H1 (cell line): Measurements from ENCODE around the gene UBR2. TPM values are rescaled to one million over a fixed set of nuclear protein-coding genes. Genes with fewer than 3 reads are reported as not detected.

Experiments
- CTCF ChIA-PET: fragments of 300-600 bp; sonication (Branson Sonifier 250); formaldehyde crosslinking; loops from one replicate; lab custom pipeline; 2021; ENCODE audit not compliant: partially characterized antibody; lab: Charles Lee
- POLR2A ChIA-PET: fragments of 300-600 bp; sonication (Branson Sonifier 250); formaldehyde crosslinking; loops from one replicate; lab custom pipeline; 2021; ENCODE audit warnings: inconsistent platforms; ENCODE audit not compliant: partially characterized antibody; lab: Charles Lee
- DNase-seq, 2 experiments: peaks; one replicate each; pipeline versions ENCODE4 v3.0.0 to v3.0.0-alpha.2; 2010 to 2022; ENCODE audit warnings: low spot score in 2 of 2, low read depth in 1 of 2, mixed read lengths in 1 of 2
- FAIRE-seq: peaks from 2 replicates; lab custom pipeline; 2011; peaks lifted over from hg19 to GRCh38; lab: Jason Lieb, UNC
- H2AFZ ChIP-seq: 2 replicates; pipeline ENCODE4 v1.8.1; 2012; ENCODE audit warnings: low read length, inconsistent platforms
- H2AK5ac ChIP-seq: 2 replicates; pipeline ENCODE4 v1.6.1; 2013; ENCODE audit warnings: low read depth, low read length
- H2BK120ac ChIP-seq: replicated peaks from 2 replicates; pipeline ENCODE3; 2013; ENCODE audit warnings: low read depth, low read length, inconsistent platforms
- H2BK12ac ChIP-seq: 2 replicates; pipeline ENCODE4 v1.6.1; 2013; ENCODE audit warnings: low read depth, low read length
- H2BK15ac ChIP-seq: 2 replicates; pipeline ENCODE4 v1.6.1; 2013; ENCODE audit warnings: low read length
- H2BK20ac ChIP-seq: 2 replicates; pipeline ENCODE4 v1.6.1; 2013; ENCODE audit warnings: low read length
- H2BK5ac ChIP-seq: 2 replicates; pipeline ENCODE4 v1.6.1; 2013; ENCODE audit warnings: low read depth, low read length
- H3K14ac ChIP-seq: 2 replicates; pipeline ENCODE4 v1.6.1; 2013; ENCODE audit warnings: inconsistent platforms; ENCODE audit not compliant: insufficient read length
- H3K18ac ChIP-seq: 2 replicates; pipeline ENCODE4 v1.6.1; 2013; ENCODE audit warnings: low read length; ENCODE audit errors: extremely low read depth
- H3K23ac ChIP-seq: 2 replicates; pipeline ENCODE4 v1.6.1; 2013; ENCODE audit warnings: inconsistent platforms; ENCODE audit not compliant: insufficient read length
- H3K23me2 ChIP-seq: 2 replicates; pipeline ENCODE4 v1.6.1; 2013; ENCODE audit warnings: low read depth, low read length
- H3K27ac ChIP-seq: 2 replicates; pipeline ENCODE4 v1.6.1; 2011; ENCODE audit warnings: low read depth, low read length, inconsistent platforms
- H3K27me3 ChIP-seq, 4 experiments: replicated peaks in 1 of 4; 1 replicate in 1 of 4; 2 replicates in 3 of 4; pipeline versions ENCODE4 v1.6.1 to v1.8.1; 2011 to 2013; ENCODE audit warnings: low read length in 3 of 4, mild to moderate bottlenecking in 3 of 4, inconsistent platforms in 2 of 4, mixed read lengths in 2 of 4, moderate library complexity in 1 of 4; ENCODE audit not compliant: control insufficient read depth in 3 of 4, insufficient read depth in 3 of 4; ENCODE audit errors: extremely low read depth in 1 of 4
- H3K36me3 ChIP-seq, 4 experiments: 2 replicates each; pipeline versions ENCODE4 v1.6.1 to v1.8.1; 2011 to 2013; ENCODE audit warnings: mild to moderate bottlenecking in 4 of 4, low read length in 3 of 4, moderate library complexity in 2 of 4, control low read depth in 1 of 4, inconsistent platforms in 1 of 4; ENCODE audit not compliant: insufficient read depth in 4 of 4, control insufficient read depth in 2 of 4
- H3K4ac ChIP-seq: replicated peaks from 2 replicates; pipeline ENCODE3; 2013; ENCODE audit warnings: low read length, low read depth, mixed read lengths, inconsistent platforms; ENCODE audit not compliant: insufficient read length
- H3K4me1 ChIP-seq, 4 experiments: replicated peaks in 1 of 4; 1 replicate in 1 of 4; 2 replicates in 3 of 4; pipeline versions ENCODE4 v1.6.1 to v1.8.1; 2011 to 2013; ENCODE audit warnings: low read length in 3 of 4, inconsistent platforms in 2 of 4, mixed read lengths in 1 of 4; ENCODE audit not compliant: insufficient read depth in 4 of 4, control insufficient read depth in 3 of 4
- H3K4me2 ChIP-seq, 2 experiments: 2 replicates each; pipeline versions ENCODE4 v1.6.1 to v1.8.1; 2011 to 2013; ENCODE audit warnings: low read depth in 2 of 2, low read length in 2 of 2, control low read depth in 1 of 2, inconsistent platforms in 1 of 2, mild to moderate bottlenecking in 1 of 2; ENCODE audit not compliant: insufficient read depth in 1 of 2
- H3K4me3 ChIP-seq, 4 experiments: fragments of 200-600, 300-600 bp in 1 of 4; sonication (generic), shearing (Covaris generic), sonication (Bioruptor Twin) in 1 of 4; 2 replicates each; pipeline versions ENCODE4 v1.5.1 to v1.8.1; 2011 to 2016; ENCODE audit warnings: low read length in 4 of 4, low read depth in 3 of 4, control low read depth in 2 of 4, inconsistent platforms in 2 of 4, mild to moderate bottlenecking in 2 of 4, mixed read lengths in 1 of 4, moderate library complexity in 1 of 4; ENCODE audit not compliant: insufficient read depth in 2 of 4; ENCODE audit errors: extremely low read depth in 1 of 4
- H3K56ac ChIP-seq: replicated peaks from 2 replicates; pipeline ENCODE3; 2013; ENCODE audit warnings: low read depth, mild to moderate bottlenecking, mixed read lengths, low read length, inconsistent platforms; ENCODE audit not compliant: insufficient read length
- H3K79me1 ChIP-seq: 2 replicates; pipeline ENCODE4 v1.6.1; 2013; ENCODE audit warnings: low read depth, low read length, control low read depth
- H3K79me2 ChIP-seq, 2 experiments: 2 replicates each; pipeline versions ENCODE4 v1.6.1 to v1.8.1; 2012 to 2013; ENCODE audit warnings: low read length in 2 of 2, mild to moderate bottlenecking in 2 of 2, inconsistent platforms in 1 of 2; ENCODE audit not compliant: insufficient read depth in 2 of 2, control insufficient read depth in 1 of 2
- H3K9ac ChIP-seq, 4 experiments: replicated peaks in 1 of 4; 1 replicate in 1 of 4; 2 replicates in 3 of 4; pipeline versions ENCODE4 v1.6.1 to v1.8.1; 2011 to 2013; ENCODE audit warnings: low read depth in 3 of 4, low read length in 3 of 4, control low read depth in 2 of 4, mild to moderate bottlenecking in 2 of 4, moderate library complexity in 2 of 4, inconsistent platforms in 1 of 4; ENCODE audit errors: extremely low read depth in 1 of 4
- H3K9me3 ChIP-seq, 2 experiments: 2 replicates each; pipeline versions ENCODE4 v1.6.1 to v1.8.1; 2012 to 2013; ENCODE audit warnings: mild to moderate bottlenecking in 2 of 2, moderate library complexity in 2 of 2, control low read depth in 1 of 2, inconsistent platforms in 1 of 2, low read depth in 1 of 2, low read length in 1 of 2, mixed read lengths in 1 of 2; ENCODE audit not compliant: insufficient read depth in 2 of 2
- H4K20me1 ChIP-seq, 2 experiments: replicated peaks in 1 of 2; 2 replicates each; pipeline versions ENCODE3 to v1.8.1; 2011 to 2013; ENCODE audit warnings: inconsistent platforms in 2 of 2, low read length in 2 of 2, mild to moderate bottlenecking in 1 of 2; ENCODE audit not compliant: insufficient read depth in 2 of 2, control insufficient read depth in 1 of 2
- H4K5ac ChIP-seq: 2 replicates; pipeline ENCODE4 v1.6.1; 2013; ENCODE audit warnings: low read length, low read depth, mixed read lengths, inconsistent platforms; ENCODE audit not compliant: insufficient read length
- H4K8ac ChIP-seq: 2 replicates; pipeline ENCODE4 v1.8.0; 2013; ENCODE audit warnings: mild to moderate bottlenecking, moderate library complexity, low read length, inconsistent platforms; ENCODE audit not compliant: insufficient read depth; ENCODE audit errors: extremely low read depth
- H4K91ac ChIP-seq: replicated peaks from 2 replicates; pipeline ENCODE3; 2013; ENCODE audit warnings: low read length, mixed read lengths, inconsistent platforms; ENCODE audit not compliant: insufficient read length
- BACH1 ChIP-seq: IDR thresholded peaks from 2 replicates; pipeline ENCODE4 v1.6.1; 2012; ENCODE audit warnings: low read length, improper control_type of control experiment
- CREB1 ChIP-seq: IDR thresholded peaks from 2 replicates; pipeline ENCODE4 v1.6.1; 2012; ENCODE audit warnings: inconsistent platforms
- EGR1 ChIP-seq: IDR thresholded peaks from 2 replicates; pipeline ENCODE4 v1.6.1; 2011; ENCODE audit warnings: low read depth, low read length, borderline replicate concordance
- KDM1A ChIP-seq: fragments of 200-600, 300-600 bp; sonication (generic); IDR thresholded peaks from 2 replicates; pipeline ENCODE4 v1.7.1; 2016; ENCODE audit warnings: mild to moderate bottlenecking, low read length, borderline replicate concordance
- POLR2AphosphoS5 ChIP-seq: IDR thresholded peaks from 2 replicates; pipeline ENCODE4 v1.6.1; 2011; ENCODE audit warnings: low read depth, low read length
- RAD21 ChIP-seq, 2 experiments: IDR thresholded peaks in 1 of 2; conservative IDR thresholded peaks in 1 of 2; 2 replicates each; pipeline ENCODE4 v1.6.1; 2011; ENCODE audit warnings: low read depth in 2 of 2, low read length in 2 of 2, improper control_type of control experiment in 1 of 2, inconsistent platforms in 1 of 2, mild to moderate bottlenecking in 1 of 2, moderate library complexity in 1 of 2
- SP4 ChIP-seq: IDR thresholded peaks from 2 replicates; pipeline ENCODE4 v1.6.1; 2012; ENCODE audit warnings: low read length, inconsistent platforms
- TBP ChIP-seq: IDR thresholded peaks from 2 replicates; pipeline ENCODE4 v1.6.1; 2011; ENCODE audit warnings: low read depth, low read length, improper control_type of control experiment
- TCF12 ChIP-seq: IDR thresholded peaks from 2 replicates; pipeline ENCODE4 v1.6.1; 2011; ENCODE audit warnings: low read depth, mild to moderate bottlenecking, low read length
- TEAD4 ChIP-seq: IDR thresholded peaks from 2 replicates; pipeline ENCODE4 v1.6.1; 2012; ENCODE audit warnings: low read depth, low read length, inconsistent platforms, mixed read lengths
- WGBS, 2 experiments: shearing (Covaris generic) in 1 of 2; methylation state at CpG; one replicate each; pipeline versions ENCODE4 v1.1.6 to v1.1.7; 2013 to 2015; ENCODE audit warnings: low lambda C conversion rate in 2 of 2, mixed read lengths in 2 of 2, inconsistent platforms in 1 of 2, low coverage in 1 of 2, missing lambda C conversion rate in 1 of 2; ENCODE audit not compliant: insufficient replicate concordance in 2 of 2, insufficient coverage in 1 of 2, insufficient read length in 1 of 2; ENCODE audit errors: extremely low coverage in 1 of 2, missing lambda C conversion rate in 1 of 2; 5-methylcytosine and 5-hydroxymethylcytosine counted together
- polyA plus RNA-seq, 7 experiments: library from polyadenylated mRNA; depleted of rRNA in 3 of 7; stranded (reverse) in 5 of 7; unstranded in 2 of 7; fragments of >200 nt in 5 of 7; fragments of 200-250 nt in 2 of 7; gene quantifications; 1 replicate in 5 of 7; 2 replicates in 1 of 7; 4 replicates in 1 of 7; pipeline versions ENCODE4 v1.2.1 to v1.2.3, GENCODE V29; 2011 to 2013; ENCODE audit warnings: missing spikeins in 2 of 7, mixed read lengths in 2 of 7
- total RNA-seq: library from RNA; stranded (reverse); fragmentation: NEBNext Ultra II Directional; extraction: Animal tissue kit (Norgen Biotek cat#: 25700); gene quantifications from 2 replicates; pipeline ENCODE4 v1.2.1, GENCODE V29; 2021
- TF ChIP-seq, protein P1 (sequence below): IDR thresholded peaks from 2 replicates; pipeline ENCODE4 v1.6.1; 2012; ENCODE audit warnings: inconsistent platforms

Gene UBR2
- total and polyA plus RNA-seq, 2 of the 8 experiments (the other 6 are each of a cell fraction or from before 2014, with no cell fraction given), result 6.5 to 19.5 TPM

DNA sequence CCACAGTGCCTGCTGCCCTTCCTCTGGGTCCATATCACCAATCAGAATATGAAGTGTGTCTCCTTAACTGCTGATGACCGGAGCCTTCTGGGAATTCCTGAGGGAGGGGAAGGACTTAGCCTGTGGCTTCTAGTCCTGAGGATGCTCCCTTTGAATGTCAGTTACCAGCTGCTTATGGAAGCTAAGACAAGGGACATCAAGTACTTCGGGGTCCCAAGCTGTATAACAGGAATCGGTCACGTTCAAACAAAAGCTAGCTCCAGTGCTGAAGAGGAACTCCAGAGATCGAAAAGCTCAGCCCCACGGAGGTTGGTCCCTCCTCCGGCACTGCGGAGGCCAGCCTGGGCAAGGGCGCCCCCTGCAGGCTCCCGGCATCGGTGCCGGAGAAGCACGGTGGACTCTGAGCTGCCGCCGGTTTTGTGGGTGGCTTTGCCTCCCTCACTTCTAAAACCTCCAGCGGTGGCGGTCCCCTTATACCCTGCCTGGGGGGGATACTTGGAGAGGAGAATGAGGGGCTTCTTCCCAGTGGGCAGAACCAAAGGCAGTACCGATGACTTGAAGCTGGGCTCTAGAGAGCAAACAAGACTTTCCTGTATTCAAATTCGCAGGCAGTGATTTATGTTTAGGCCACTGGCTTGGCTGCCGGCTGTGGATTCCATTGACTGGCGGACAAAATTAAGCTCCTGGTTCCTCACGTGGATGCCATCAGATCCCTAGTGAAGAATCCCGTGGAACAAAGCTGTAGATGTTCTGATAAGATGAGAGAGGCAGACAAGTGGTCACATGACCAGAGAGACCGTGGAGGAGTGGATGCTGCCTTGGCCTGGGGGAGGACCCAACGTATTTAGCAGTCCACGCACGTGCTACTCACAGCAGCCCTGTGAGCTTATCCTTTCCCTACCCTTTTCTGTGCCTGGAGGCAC is 16.2 kb upstream of the UBR2 start:
- Histone ChIP-seq H4K20me1 (no peaks in the 10 kb centered on the region), H3K23me2 (no peaks in the 10 kb centered on the region; the same call in 1 of the 2 replicates), H3K9ac (no peak overlapping the region; a peak in 2 of 7 replicates), H3K27ac (no peak overlapping the region), H2BK120ac (no peak overlapping the region), H3K18ac (peak overlapping the region; percentile 65; the same call in 1 of the 2 replicates), H2BK5ac (no peak overlapping the region), H3K79me1 (no peaks in the 10 kb centered on the region), H3K4me3 (peak overlapping the region; percentile 32 to 58 (median 48); a peak in 7 of 8 replicates), H4K91ac (peak overlapping the region; percentile 46), H2BK15ac (0 out of 2 replicates have a peak overlapping the region, but pooled peaks have one; percentile 1), H2AFZ (peak overlapping the region; percentile 100), H3K4me2 (peak overlapping the region; percentile 21 to 80), H3K9me3 (no peaks in the 10 kb centered on the region), H3K79me2 (no peaks in the 10 kb centered on the region), H2AK5ac (no peak overlapping the region), H3K36me3 (no peaks in the 10 kb centered on the region), H2BK20ac (no peak overlapping the region), H3K56ac (no peak overlapping the region), H2BK12ac (0 out of 2 replicates have a peak overlapping the region, but pooled peaks have one; percentile 54), H4K8ac (peak overlapping the region; percentile 68), H3K23ac (no peak overlapping the region), H3K14ac (no peak overlapping the region), H3K4me1 (no peaks in the 10 kb centered on the region; a peak in 2 of 7 replicates), H4K5ac (peak overlapping the region; percentile 9), H3K27me3 (no peaks in the 10 kb centered on the region), H3K4ac (no peak overlapping the region)
- FAIRE-seq (peak; percentile 77), DNase-seq (peak in 1 of 2 experiments; percentile 97)
- ChIA-PET CTCF (interaction anchor here (0.6 to 4.7 kb wide), 89 partner anchors 9 to 832 kb away, joined by 3 to 88 read pairs (median 4); partner anchors contain the start of genes TRERF1 and UBR2), POLR2A (interaction anchor here (0.6 to 2.3 kb wide), 10 partner anchors 11 to 334 kb away, joined by 3 to 18 read pairs (median 4); partner anchors contain the start of genes RPL7L1, TRERF1 and UBR2)
- WGBS, 2 experiments, result 22% methylated on average over 27 of the region's 27 CpGs; no CpG with 5 or more reads in 1 of the 2 experiments
- TF ChIP-seq BACH1 (0 out of 2 replicates have a peak, but pooled peaks have one; percentile 12), POLR2AphosphoS5 (no peak), TEAD4 (peak; percentile 71), EGR1 (no peak), RAD21 (IDR thresholded peaks at IDR 0.05 in 1 of 2, conservative IDR thresholded peaks at IDR 0.05 in 1 of 2; ENCODE audit: low read depth in 2 of 2, low read length in 2 of 2) (peak; percentile 95 to 97), KDM1A (no peak), TCF12 (no peak), TBP (peak; percentile 34; the same call in 1 of the 2 replicates), SP4 (no peak), CREB1 (no peak)
- TF ChIP-seq, protein P1, sequence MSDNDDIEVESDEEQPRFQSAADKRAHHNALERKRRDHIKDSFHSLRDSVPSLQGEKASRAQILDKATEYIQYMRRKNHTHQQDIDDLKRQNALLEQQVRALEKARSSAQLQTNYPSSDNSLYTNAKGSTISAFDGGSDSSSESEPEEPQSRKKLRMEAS, result peak; percentile 80
